ENCODE results near the gene OR2V2.
"Not testable (repeated sequence)": the region's sequence is repeated elsewhere in the genome, so short reads cannot be mapped to it uniquely, and the experiment has no call there.

The OR2V2 gene

DNA sequence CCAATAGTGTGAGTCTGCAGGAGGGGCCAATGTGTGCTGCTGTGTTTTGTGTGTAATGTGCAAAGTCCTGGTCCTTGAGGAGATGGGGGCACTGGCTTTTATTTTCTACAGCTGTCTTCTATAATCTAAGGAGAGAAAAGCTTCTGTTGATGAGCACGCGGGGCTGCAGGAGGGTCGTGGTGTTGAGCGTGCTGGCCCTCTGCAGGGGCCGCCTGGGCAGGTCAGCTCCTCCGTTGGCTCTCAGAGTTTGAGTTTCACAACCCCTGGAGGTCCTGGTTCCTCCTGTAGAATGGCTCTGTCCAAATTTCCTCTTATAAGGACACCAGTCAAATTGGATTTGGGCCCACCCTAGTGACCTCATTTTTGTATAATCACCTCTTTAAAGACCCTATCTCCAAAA, 29.0 kb upstream of the OR2V2 start:
- DNase-seq, result no peak

DNA sequence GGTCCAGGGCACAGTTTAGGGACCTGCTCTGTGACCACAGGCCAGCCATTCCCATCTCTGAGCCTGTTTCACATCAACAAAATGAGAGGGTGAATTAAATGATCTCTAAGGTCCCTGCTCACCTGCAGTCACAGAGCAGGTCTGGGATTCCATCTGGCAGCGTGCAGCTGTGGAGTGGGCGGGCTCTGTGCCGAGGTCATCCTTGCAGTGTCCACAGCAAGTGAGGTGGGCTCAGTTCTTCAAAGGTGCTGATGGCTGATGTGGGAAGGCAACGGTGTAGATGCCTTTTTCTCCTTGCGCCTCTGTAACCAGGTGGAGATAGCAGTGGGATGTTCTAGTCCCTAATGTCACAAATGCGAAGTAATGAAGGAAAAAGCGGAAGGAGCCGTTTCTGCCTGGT, 28.3 kb upstream of the OR2V2 start:
- DNase-seq, result no peak

DNA sequence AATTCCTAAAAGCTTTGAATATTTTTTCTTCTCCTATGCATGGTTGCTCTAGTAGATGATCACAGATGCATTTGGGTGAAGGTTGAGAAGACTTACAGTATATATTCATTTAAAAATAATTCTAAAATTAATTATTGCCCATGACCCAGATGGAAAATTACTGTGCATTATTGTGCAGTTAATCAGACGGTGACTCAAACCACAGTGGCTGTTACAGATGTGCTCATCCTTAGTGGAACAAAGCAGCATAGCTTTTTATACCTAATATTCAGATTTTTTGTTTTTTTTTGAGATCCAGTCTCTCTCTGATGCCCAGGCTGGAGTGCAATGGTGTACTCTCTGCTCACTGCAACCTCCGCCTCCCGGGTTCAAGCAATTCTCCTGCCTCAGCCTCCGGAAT, 27.1 kb upstream of the OR2V2 start:
- no peak for DNase-seq

DNA sequence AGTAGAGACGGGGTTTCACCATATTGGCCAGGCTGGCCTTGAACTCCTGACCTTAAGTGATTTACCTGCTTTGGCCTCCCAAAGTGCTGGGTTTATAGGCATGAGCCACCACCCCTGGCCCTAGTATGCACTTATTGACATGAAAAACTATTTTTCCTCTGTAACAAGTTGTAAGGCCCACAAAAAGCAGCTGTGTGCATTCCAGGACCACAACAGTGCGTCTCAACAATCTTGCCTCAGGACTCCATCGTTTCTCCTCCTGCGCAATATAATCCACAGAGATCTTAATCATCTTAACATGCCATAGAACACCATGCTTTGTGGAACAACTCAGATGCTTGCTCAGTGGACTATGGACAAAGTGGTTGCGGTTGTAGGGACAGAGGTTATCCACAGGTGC, 26.6 kb upstream of the OR2V2 start:
- DNase-seq, result no peak

DNA sequence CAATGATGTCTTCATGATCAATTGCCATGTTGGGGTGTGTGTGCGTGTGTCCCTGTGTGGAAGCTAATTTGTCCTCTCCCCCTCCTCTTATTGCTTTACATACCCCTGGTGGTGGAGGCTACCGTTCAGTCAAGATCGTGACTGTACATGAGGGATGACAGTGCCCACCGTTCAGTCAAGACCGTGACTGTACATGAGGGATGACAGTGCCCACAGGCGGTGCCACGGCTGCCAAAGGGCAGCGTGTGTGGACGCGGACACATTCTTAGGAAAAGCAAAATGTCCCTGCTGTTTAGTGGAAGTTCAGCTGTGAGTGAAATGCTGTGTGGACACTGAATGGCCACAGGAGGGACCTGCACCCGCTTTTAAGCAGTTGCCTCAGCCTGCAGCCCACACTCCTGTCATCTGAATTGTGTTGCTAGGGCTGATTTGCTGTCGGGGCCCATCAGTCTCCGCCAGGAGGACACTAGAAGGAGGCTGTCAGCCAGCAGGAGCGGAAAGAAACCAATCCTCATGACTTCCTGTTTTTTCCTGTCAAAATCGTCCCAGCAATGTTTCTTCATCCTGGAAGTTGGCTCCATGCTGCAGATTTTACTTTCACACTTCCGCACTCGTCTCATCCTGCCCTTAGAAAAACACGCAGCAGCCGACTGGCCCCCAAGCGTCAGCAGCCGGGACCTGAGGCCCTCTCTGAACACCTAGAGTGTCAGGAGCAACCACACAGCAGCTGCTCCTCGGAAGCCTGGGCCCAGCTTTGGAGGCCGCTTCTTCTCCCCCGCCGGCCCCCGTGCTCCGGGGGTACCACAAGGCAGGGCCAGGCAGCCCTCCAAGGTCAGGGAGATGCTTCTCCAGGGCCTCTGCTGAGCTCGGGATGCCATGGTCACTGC, 25.5 kb upstream of the OR2V2 start:
- no peak for DNase-seq

DNA sequence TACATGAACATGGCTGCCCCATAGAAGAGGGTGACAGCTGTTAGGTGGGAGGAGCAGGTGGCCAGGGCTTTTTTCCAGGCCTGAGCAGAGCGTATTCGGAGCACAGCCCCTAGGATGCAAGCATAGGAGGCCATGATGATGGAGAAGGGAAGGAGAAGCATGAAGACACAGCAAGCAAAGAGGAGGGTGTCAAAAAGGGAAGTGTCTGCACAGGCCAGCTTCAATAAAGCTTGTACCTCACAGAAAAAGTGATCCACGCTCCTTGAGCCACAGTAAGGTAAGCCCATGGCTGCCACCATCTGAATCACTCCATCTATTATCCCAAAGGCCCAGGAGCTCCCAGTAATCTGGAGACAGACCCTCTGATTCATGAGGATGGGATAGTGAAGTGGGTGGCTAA, 22.9 kb upstream of the OR2V2 start:
- DNase-seq, result no peak

DNA sequence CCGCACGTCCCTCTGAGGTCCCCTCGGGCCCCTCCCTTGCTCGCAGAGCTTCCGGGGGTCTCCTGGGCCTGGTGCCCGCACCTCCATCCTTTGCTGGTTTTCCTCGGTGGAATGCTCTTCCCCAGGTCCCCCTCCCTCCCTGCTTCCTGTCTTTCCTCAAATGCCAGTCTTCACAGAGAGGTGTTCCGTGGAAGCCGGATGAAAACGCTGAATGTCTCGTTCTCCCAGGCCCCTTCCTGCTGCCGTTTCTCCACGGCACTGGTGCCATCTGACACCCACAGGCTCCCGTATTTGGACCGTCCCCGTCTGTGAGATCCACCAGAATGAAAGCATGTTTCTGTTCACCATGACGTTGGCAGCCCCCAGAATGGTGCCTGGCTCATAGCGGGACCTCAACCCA, 20.5 kb upstream of the OR2V2 start:
- no peak for DNase-seq

DNA sequence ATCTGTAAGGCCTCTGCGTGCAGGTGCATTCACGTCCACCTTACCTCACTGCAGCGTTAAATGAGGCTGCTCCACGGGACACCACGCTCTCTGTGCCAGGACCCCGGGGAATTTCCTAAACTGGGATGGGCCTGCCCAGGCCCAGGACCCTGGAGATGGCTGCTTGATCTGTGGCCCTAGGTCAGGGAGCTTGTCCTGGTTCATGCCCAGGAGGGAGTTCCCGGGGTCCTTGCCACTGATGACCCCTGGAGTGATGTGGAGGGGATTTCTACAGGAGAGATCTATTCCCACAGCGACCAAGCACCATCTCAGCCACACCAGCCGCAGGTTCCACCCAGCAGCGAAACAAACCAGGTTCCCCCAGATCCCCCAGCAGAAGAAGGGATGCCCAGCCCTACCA, 19.9 kb upstream of the OR2V2 start:
- DNase-seq, result no peak

DNA sequence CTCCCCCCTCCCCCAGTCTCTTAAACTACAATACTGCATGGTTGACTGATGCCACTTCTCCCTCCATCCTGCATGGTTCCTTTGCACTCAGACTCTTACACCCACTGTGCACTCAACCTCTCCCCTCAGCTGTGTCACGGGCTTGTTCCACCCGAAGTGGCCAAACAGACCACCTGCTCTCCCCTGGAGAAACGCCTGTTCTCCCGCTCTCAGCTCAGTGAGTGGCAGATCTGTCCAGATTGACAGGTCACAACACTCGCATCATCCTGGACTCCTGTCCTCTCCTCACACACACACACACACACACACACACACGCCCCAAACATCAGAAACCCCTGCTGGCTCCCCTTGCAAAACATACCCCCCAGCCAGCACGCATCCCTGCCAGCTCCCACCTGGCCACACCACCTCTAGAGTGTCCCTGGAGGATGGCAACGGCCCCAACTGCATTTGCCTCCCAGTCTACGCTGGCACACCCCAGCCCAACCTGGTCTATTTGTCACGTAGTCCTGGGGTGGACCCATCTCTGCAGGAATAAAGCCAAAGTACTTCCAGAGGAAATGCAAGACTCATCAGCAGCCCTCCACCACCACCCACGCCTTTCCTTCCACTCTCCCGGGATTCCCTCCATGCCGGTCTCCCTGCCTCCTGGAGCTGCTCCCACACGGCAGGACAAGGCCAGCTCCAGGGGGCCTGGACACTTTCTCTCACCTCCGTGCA, 19.3 kb upstream of the OR2V2 start:
- DNase-seq, result no peak

DNA sequence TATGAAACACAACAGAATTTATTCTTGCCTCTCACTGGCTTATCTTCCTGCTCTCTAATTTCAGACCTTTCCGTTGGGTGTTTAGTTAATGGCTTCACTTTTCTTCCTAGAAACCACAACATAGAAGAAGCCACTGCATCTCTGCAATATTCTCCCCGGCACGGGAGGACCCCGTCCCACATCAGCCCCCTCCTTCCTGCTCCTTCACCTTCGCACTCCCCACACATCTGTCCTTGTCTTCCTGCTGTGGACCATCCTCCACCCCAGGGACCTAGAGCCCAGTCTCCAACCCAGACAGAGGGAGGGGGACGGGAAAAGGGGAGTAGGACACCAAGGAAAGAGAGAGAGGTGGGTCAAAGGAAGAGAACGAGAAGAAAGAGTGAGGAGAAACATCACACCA, 17.8 kb upstream of the OR2V2 start:
- DNase-seq, result no peak

DNA sequence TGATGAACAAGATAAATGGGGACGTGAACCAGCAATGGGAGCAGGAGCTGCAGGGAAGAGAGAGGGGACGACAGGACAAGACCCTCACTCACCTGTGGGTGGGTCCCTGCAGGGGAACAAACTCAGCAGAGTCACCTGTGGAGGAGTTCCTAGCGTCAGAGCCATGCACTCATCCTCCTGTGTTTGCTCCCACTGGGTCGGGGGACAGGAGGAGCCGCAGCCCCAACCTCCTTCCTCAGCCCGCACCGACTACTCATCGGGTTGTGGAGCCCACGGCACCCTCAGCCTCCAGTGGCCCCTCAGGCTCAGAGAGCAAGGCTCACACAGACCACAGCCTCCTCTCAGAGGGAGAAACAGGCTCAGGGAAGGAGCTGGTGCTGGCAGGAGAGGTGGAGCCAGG, 17.3 kb upstream of the OR2V2 start:
- not testable (repeated sequence) for DNase-seq

DNA sequence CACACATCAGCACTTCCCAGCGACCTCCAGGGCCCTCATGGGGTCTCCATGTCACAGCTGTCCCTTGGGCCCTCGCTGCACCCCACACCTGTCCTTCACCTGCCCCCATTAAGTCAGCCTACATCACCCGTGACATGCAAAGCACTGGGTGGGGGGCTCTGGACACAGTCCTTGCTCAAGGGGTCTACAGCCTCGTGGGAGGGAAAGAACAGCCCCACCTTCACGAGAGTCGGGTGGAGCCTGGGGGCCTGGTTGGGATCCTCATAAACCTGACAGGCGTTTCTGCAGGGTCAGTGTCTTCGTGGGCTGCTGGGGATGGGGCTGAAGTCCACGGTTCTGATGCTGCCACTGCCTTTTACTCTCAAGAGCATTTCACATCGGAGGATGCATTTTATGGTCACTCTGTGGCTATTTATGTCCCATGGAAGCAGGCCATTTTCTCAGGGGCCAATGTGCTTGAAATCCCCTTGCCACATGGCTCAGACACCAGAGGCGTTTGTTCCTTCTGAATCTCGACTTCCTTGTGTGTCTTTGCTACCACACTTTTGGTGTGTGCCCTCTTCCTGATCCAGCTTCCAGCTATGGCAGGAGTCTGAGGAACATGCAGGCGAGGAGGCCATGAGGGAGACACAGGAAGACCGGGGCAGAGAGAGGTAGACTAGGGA, 16.4 kb upstream of the OR2V2 start, which contains the start of gene OR2V1:
OR2V1 (minus strand) TSS at position 338 of the 665 bp plus-strand sequence. CDS start 5,865 bp downstream, outside the sequence.
- DNase-seq, result no peak

DNA sequence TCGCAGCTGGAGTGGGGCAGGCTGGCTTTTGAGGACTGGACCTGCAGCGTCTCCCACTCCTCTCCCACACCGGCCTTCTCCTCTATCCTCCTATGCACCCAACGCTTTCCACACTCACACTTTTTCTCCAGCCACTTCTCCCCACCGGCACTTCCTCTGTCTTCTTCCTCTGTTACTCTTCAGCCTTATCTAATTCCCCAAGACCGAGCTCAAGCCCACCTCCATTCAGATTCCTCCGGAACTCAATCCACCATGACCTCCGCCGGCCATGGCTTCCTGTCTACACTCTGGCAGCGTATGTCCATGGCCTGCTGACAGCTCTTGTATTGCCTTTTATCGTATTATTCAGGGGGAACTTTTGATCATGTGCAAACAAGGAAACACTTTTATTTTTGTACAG, 15.9 kb upstream of the OR2V2 start:
- no peak for DNase-seq

DNA sequence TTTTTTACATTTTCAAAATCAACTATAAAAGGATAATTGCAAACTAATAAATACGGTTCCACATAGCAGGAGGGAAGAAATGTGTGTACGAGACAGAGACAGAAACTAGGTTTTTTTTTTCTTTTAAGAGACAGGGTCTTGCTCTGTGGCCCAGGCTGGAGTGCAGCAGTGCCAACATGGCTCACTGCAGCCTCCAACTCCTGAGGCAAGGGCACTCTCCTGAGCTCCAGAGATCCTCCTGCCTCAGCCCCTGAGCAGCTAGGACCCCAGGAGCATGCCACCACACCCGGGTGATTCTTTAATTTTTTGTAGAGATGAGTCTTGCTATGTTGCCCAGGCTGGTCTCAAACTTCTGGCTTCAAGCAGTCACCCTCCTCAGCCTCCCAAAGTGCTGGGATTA, 14.3 kb upstream of the OR2V2 start:
- no peak for DNase-seq

DNA sequence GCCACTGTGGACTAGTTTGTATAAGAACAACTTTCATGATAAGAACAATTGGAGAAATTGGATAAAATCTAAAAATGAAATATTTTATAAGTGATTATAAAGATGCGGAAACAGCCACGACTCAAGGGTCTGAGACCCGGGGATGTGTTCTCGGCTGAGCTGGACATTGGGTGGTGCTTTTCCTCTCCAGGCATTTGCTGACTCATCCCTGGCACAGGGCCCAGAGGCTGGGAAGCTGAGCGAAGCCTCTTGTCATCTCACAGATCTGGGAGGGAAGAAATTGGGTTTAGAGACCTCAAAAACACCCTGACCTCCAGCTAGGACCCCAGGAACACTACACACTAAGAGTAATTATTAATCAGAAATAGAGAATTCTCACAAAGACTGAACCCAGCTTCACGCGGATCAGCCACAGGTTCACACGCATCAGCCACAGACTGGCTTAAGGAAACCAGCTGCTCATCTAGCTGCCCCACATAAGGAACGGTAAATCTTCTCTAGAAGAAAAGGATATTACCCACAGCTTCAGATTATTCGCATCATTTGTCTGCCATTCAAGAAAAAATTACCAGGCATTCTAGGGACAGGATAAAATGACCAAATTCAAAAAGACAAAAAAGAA, 13.7 kb upstream of the OR2V2 start:
- DNase-seq, result no peak

DNA sequence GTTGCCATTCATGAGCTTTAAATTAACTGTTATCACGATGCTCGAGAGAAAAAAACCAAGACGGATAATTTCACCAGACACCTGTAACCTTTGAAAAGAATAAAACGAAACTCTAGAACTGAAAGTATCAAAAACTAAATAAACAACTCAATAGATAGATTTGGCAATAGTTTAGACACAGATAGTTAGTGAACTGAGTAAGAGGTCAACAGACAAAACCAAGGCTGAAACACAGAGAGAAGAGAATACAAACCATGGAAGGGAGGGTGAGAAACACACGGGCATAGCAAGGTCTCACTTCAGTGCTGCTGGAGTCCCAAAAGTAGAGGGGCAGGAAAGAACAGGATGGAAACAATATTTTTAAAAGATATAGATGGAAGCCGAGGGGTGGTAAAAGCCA, 13.1 kb upstream of the OR2V2 start:
- DNase-seq, result no peak

DNA sequence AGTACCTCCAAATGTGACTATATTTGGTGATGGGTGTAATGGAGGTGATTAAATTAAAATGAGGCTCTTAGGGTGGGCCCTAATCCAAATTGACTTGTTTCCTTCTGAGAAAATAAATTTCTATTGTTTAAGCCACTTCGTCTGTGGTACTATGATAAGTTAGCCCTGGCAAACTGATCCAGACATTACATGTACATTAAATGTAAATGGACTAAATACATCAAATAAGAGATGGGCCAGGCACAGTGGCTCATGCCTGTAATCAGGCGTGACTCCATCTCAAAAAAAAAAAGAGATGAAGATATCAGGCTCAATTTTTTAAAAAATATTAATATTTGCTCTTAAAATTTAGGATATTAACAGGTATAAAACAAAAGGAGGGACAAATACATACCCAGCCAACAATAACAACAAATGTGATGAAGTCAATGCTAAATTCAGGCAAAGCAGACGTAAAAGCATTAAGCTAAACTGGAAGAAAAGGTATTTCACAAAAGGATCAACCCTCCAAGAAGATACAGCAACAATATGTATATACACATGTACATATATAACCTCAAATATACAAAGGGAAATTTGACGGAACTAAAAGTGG, 10.9 kb upstream of the OR2V2 start:
- no peak for DNase-seq

DNA sequence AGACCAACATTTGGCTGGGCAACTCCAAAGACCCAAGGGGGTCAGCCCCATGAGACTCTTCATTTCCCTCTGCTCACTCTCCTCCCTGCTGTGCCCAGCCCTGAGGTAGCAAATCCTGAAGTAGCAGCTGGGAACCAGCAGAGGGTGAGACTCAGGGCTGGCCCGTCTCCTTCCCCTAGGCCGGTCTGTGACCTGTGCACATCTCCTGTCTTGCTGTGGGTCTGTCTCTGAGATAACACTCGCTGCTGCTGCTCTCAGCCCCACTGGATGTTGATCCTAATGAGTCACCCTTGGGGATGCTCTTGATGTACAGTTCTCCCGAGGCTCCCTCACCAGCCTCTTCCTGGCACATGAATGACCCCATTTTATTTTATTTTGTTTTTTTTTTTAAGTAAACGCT, 9.1 kb upstream of the OR2V2 start:
- DNase-seq, result no peak

DNA sequence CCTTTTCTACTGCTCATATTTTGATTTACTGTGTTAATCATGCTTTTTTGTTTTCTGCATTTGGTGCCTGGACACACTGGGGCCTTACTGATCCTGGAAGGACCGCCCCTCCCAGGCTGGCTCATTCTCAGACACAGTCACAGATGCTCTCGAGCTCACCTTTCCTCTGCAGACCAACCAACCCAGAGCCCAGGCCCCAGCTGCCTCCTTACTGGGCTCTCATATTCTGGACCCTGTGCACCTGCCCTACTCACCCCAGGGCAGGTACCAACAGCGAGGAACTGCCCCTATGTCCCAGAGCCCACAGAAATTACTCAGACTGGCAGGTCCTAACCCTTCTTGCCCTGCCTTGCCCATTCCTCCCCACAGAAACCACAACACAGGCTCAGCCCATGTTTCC, 6.6 kb upstream of the OR2V2 start:
- no peak for DNase-seq

DNA sequence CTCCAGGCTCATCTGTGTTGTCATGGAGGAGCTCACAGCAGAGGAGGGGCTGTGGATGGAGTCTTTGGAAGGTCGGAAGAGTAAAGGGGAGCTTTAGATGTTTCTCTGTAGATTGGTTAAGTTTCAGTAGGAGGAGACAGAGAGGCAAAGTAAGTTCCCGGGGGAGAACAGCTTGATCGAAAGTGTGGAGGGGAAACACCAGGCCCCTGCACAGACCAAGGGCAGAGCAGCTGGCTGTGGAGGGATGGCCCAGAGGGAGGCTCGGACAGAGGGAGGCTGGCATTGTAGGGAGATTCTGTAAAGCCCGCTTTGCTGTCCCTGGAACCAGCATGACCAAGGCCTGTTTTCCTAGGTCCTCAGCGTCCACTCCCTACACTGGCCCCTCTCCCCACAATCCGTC, 5.3 kb upstream of the OR2V2 start:
- DNase-seq, result no peak

DNA sequence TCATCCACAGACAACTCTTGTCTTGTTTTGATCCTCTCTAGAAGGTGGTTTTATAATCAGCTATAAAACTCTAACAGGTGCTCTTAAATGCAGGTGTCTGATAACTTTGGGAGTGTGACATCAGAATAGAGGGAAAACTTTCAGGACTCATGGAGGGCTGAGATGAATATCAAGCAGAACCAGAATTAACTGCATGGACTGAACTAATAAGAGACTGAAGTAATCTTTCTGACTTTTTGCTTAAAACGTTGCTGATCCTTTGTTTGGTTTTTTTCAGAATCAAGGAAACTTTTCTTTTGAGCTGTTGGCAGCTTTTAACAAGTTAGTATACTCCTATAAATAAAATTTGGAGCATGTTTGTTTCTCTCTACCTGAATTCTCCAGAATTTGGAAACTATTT, 2.3 kb upstream of the OR2V2 start:
- DNase-seq, result no peak

DNA sequence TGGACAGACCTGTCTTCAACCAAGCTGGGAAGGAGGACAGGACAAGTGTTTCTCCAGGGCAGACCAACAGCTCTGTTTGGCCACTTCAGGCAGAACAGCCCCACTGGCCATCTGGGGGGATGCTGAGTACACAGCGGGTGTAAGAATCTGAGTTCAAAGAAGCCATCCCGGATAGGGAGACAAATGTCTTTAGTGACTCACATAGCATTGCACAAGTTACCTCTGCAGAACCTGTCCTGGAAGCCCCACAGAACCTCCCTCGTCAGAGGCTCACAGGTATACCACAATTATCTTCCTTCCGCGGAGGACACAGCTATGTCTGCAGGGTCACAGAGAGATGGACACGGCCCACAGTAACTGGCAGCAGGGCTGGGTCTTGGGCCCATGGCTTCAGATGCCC, 2.0 kb downstream of the OR2V2 start:
- DNase-seq, result no peak
